HL-60 (cell line): ENCODE data around the gene ARHGEF7.

Experiments used
- CTCF ChIP-seq: IDR thresholded peaks from one replicate; pipeline ENCODE4 v1.5.1; 2011; ENCODE audit warnings: low read length, control low read depth, inconsistent platforms; ENCODE audit not compliant: insufficient read depth
- POLR2AphosphoS5 ChIP-seq: IDR thresholded peaks from 2 replicates; pipeline ENCODE4 v1.6.1; 2012; ENCODE audit warnings: low read depth
- REST ChIP-seq: IDR thresholded peaks from 2 replicates; pipeline ENCODE4 v1.6.1; 2012; ENCODE audit warnings: low read depth; ENCODE audit not compliant: insufficient replicate concordance
- SPI1 ChIP-seq: IDR thresholded peaks from 2 replicates; pipeline ENCODE4 v1.6.1; 2012; ENCODE audit warnings: low read depth, mild to moderate bottlenecking, borderline replicate concordance

GRCh38 chr13:111283991-111284390 is 168.9 kb downstream of the ARHGEF7 start:
- TF ChIP-seq CTCF: no peak
- no peak for TF ChIP-seq REST
- TF ChIP-seq SPI1: no peak
- TF ChIP-seq POLR2AphosphoS5: no peak
